ENCODE data around the gene LLCFC1. TPM values are rescaled to one million over a fixed set of nuclear protein-coding genes. Genes with fewer than 3 reads are reported as not detected.
A peak's percentile ranks its signal among the peaks of the same experiment; 100 is the strongest.

Gene LLCFC1
- total and polyA plus RNA-seq, 12 donors: not detected

- Histone ChIP-seq H3K4me3 (no peak overlapping the region), H3K9me3 (peaks cover 0 to 21% (median 0%) of the 10 kb centered on the region in 11 donors), H3K4me1 (no peaks in the 10 kb centered on the region), H3K27me3 (no peaks in the 10 kb centered on the region), H3K27ac (no peak overlapping the region), H3K36me3 (no peaks in the 10 kb centered on the region)
- WGBS, 2 donors: 97 to 100% methylated on average over 1 of the region's 1 CpG
- peak in 1 of 8 donors; percentile 30 for ATAC-seq
- intact Hi-C loops (cut with DNase I): no loop called here
- DNase-seq: no peak
- TF ChIP-seq CTCF (IDR thresholded peaks at IDR 0.05): no peak
Observed at GRCh38 chr7:142984297-142984696, 45.0 kb downstream of the LLCFC1 start.

Other genes starting within 250 kb of the LLCFC1 start
- gene PRSS1, start 190.0 kb upstream of the LLCFC1 start, total RNA-seq: 1 to 10 TPM in 7 of 10 donors, not detected in 3; 3.0 to 4.3 (median 3.8) TPM
- under 1 TPM in 1 of 2 donors, not detected in 1; 0.75 TPM for gene PRSS1, start 190.0 kb upstream of the LLCFC1 start, polyA plus RNA-seq
- 1 to 10 TPM in 7 of 10 donors, not detected in 3; 5.8 to 8.2 (median 6.6) TPM for gene PRSS2, start 168.5 kb upstream of the LLCFC1 start, total RNA-seq
- under 1 TPM in 1 of 2 donors, not detected in 1; 0.93 TPM for gene PRSS2, start 168.5 kb upstream of the LLCFC1 start, polyA plus RNA-seq
- gene EPHB6, start 84.4 kb upstream of the LLCFC1 start, total RNA-seq: 1 to 10 TPM in 8 of 10 donors, under 1 TPM in 2; 0.55 to 5.4 (median 2.6) TPM
- 10 to 100 TPM in 1 of 2 donors, 1 to 10 TPM in 1; 1.9 to 14.9 TPM for gene EPHB6, start 84.4 kb upstream of the LLCFC1 start, polyA plus RNA-seq
- gene TRPV6, start 53.7 kb upstream of the LLCFC1 start, total RNA-seq: not detected
- gene TRPV6, start 53.7 kb upstream of the LLCFC1 start, polyA plus RNA-seq: under 1 TPM in 1 of 2 donors, not detected in 1; 0.03 TPM
- not detected for gene TRPV5, start 5.7 kb upstream of the LLCFC1 start, total RNA-seq
- gene TRPV5, start 5.7 kb upstream of the LLCFC1 start, polyA plus RNA-seq: not detected
- 1 to 10 TPM in 2 of 10 donors, under 1 TPM in 5, not detected in 3; 0.09 to 1.3 (median 0.65) TPM for gene KEL, start 22.9 kb downstream of the LLCFC1 start, total RNA-seq
- gene KEL, start 22.9 kb downstream of the LLCFC1 start, polyA plus RNA-seq: under 1 TPM; 0.04 to 0.37 TPM
- under 1 TPM in 1 of 10 donors, not detected in 9; 0.25 TPM for gene OR9A2, start 87.6 kb downstream of the LLCFC1 start, total RNA-seq
- gene OR9A2, start 87.6 kb downstream of the LLCFC1 start, polyA plus RNA-seq: not detected
- gene OR6V1, start 112.9 kb downstream of the LLCFC1 start, total RNA-seq: not detected
- not detected for gene OR6V1, start 112.9 kb downstream of the LLCFC1 start, polyA plus RNA-seq
- not detected for gene PIP, start 192.6 kb downstream of the LLCFC1 start, total RNA-seq
- not detected for gene PIP, start 192.6 kb downstream of the LLCFC1 start, polyA plus RNA-seq
- not detected for gene TAS2R39, start 243.9 kb downstream of the LLCFC1 start, total RNA-seq
- not detected for gene TAS2R39, start 243.9 kb downstream of the LLCFC1 start, polyA plus RNA-seq